HG02981 (cell line): ENCODE measurements around the gene DMRT2.

Source experiments
- ATAC-seq: cut with Tn5 transposase; IDR thresholded peaks from one replicate; pipeline ENCODE4 v1.9.1; 2021; ENCODE audit warnings: mild to moderate bottlenecking, moderate library complexity; ENCODE audit not compliant: unreplicated experiment

The DMRT2 gene

DNA sequence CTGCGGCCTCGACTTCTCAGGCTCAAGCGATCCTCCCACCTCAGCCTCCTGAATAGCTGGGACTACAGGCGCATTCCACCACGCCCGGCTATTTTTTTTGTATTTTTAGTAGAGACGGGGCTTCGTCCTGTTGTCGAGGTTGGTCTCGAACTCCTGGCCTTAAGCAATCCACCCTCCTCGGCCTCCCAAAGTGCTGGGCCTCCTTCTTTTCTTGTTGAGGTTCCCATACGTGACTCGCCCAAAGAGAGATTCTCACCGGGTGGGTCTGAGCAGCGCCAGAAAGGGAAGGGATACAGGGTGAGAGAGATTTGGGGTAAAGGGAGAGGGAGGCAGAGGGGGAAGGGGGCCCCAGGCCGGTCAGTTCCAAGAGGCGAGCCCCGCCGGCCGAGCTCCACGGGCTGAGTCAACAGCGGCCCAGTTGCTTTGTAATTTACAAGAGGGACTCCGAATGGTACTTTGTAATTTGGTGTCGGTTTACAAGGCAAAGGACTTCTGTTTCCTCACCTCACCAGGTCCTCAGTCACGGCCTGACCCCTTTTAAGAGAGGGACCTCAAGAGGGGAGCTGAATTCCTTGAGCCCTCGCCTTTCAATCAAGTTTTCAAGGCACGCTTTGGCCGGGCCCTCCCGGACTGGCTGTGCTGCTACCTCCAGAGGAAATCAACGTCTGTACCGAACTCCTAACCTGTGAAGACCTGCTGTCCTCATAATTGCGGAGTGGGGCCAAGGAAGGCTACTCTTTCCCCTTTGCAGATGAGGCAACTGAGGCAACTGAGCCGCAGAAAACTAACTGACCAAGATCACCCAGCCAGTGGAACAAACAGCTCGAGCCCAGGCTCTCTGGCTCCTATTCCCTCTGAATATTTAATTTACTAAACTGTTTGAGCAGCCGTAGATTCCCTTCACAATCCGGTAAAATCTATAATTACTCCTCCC, 3.3 kb upstream of the DMRT2 start:
- no peak for ATAC-seq

DNA sequence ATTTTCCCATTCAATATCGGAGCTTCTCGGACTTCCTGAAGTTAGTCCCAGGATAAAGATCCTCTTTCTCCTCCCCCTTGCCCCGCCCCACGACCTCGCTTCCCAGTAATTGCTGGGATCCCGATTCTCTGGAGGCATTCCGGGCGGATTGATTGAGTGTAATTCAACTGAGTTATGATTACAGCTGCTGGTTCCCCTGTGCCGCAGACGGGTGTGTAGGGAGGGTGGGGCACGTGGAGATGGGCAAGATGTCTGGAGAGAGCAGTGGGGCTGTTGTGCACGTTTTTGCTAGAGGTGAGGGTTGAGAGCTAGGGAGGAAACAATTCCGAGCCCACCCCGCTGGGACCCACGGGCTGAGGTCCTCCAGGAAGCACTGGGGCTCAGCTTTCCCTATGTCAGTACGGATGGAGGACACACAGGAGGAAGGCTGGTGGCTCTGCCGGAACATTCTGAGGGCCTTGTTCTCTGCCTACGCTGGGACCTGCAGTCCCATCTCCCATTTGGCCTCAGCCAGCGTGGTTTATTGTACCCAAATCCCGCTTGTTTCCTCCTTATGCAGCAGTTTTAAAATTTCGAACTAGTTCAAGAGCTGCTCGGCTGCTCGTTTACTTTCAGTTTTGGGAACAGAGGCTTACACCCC, 2.4 kb upstream of the DMRT2 start:
- no peak for ATAC-seq

DNA sequence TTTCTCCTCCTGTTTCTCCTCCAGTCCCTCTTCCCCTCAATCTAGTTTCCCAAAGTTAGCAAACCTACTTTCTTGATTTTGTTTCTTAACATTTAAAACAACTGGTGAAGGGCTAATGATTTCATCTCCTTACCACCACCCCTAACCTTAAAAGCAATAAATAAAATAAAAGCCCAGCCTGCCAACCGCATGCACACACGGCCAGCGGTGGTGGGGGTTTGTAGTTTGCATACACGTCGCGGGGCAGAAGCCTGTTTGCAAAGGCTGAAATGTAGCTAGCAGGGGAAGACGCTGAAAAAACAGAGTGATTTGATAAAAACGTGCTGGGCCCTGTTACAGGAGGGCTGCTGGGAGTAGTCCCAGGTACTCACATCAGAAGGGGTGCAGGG, 1.9 kb upstream of the DMRT2 start:
- no peak for ATAC-seq

DNA sequence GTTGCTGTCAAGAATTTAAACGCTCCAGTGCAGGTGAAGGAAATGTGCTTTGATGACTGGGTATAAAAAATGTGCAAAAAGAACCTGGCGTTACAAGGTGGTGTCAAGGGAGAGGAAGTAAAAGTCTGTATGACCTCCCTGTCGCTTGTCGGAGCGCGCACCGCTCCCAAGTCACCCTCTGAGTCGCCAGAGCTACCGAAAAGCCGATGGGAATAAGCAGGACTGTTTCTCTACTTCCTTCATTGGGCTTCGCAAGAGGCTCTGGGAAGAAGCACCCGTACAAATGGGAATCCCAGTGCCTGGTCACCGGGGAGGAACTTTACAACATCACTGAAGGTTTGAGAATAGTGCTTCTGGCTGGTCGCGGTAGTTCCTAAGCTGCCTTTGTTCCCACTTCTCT, 1.3 kb upstream of the DMRT2 start:
- no peak for ATAC-seq

DNA sequence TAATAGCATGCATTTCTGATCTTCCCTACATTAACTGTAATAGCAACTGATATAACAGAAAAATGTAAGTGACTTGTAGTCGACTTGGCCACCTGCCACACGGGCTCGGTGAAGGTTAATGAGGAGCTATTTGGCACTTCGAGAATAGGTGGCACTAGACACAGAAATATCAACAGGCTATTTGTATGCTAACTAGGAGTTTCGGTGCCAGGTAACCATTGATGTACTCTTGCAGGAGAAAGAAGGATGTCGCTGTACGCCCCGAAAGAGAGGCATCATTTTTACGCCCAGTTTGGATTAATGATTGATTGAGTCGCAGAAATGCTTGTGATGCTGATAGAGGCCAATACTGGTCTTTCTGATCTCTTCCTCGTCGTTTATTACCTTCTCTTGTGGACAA, 516 bp upstream of the DMRT2 start:
- ATAC-seq = no peak

DNA sequence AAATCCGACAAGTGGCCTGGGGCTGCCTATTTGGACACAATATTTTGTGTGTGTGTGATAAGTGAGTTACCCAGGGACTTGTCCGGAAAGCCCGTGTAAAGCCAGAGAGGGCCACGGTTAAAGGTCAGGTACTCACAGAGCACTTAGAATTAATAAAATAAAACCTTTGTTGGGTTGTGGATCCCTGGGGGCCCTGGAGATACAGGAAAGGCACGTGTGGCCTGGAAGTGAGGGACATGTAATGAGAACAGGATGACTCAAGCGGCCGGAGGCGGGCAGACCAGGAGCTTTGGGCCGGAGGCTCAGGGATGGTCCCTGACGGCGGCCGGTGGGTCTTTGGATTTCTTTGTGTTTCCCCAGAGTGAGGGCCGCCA, 1.0 kb downstream of the DMRT2 start:
- no peak for ATAC-seq

DNA sequence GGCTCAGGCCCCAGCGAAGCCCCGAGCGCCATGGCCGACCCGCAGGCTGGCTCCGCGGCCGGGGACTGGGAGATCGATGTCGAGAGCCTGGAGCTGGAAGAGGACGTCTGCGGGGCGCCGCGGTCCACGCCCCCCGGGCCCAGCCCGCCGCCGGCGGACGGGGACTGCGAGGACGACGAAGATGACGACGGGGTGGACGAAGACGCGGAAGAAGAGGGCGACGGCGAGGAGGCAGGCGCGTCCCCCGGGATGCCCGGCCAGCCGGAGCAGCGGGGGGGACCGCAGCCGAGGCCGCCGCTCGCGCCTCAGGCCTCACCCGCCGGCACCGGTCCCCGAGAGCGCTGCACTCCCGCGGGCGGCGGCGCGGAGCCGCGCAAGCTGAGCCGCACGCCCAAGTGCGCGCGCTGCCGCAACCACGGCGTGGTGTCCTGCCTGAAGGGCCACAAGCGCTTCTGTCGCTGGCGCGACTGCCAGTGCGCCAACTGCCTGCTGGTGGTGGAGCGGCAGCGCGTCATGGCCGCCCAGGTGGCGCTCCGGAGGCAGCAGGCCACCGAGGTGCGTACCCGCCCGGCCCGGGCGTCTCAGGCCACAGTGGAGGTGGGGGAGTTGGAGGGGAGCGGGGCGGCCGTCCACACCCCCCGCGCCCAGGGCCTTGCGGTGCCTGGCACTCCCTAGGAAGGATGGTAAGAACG, 1.6 kb downstream of the DMRT2 start:
- ATAC-seq = no peak

DNA sequence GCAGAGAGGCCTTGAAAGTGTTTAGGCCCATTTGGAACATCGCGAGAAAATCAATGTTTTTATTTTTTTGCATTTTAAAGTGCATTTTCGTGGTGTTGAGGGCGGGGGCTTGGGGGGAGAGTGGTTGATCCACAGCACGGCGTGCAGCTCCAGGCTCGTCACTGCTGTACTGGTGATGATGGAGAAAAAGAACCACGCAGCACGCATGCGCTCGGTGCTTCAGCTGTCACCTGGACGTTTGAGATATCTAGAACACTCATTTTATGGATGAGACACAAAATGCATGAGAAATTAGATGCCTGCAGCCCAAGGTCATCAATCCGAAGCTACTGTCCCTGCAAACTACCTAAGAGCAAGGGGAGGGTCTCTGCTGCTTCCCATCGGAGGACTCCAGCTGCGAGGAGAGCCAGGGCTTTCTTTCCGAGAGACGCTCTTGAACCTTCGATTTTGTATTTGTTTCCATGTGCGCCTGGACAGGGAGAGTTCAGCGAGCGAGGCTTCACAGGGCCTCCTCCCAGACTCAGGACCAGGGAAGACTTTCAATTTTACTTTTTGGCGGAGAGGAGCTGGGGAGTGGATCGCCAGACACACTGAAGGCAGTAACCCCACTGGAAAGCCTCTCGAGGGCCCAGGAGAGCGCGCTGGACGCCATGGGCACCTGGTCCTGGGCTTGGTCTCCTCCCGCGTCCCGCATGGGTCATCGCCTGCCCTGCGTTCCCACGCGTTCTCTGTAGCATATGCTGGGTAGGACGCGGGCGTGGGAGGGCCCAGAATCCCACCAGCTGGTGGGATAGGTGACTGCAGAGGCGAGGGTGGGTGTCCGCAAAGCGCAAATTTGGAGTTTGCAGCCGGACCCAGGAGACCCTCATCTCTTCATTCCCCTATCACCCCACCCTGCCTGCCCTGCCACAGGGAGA, 2.5 kb downstream of the DMRT2 start:
- no peak for ATAC-seq

DNA sequence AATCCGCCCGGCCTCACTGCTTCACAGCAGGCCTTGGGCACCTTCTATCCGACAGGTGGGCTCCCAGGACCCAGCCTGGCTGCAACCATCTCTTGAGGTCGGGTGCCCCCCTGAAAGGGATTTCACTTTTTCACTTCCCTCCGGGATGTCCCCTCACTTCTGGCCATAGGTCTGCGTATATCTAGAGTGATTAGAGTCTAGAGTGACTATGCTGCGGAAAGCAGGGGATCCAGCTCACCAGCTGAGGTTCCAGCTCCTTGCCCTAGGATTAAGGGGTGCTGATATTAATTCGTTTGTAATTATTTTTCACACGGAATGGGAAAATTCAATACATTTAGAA, 3.1 kb downstream of the DMRT2 start:
- no peak for ATAC-seq

DNA sequence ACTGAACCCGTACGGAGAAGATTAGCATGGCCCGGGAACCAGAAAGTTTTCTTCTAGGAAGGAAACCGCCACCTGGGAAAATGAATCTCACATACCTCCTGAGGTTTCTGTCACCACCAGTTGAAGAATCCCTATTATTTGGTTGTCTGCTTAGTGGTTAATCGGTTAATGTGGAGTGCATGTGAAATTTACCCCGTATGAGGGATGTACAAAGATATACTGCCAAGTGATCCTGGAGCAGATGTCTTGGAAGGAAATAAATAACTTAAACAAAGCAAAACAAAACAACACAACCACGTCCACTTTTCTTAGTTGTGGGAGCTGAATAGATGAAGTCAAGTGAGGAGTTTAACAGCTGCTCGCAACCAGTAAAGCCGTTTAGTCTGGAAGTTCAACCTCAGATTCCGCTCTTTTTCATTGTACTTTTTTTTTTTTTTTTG, 3.8 kb downstream of the DMRT2 start:
- no peak for ATAC-seq

DNA sequence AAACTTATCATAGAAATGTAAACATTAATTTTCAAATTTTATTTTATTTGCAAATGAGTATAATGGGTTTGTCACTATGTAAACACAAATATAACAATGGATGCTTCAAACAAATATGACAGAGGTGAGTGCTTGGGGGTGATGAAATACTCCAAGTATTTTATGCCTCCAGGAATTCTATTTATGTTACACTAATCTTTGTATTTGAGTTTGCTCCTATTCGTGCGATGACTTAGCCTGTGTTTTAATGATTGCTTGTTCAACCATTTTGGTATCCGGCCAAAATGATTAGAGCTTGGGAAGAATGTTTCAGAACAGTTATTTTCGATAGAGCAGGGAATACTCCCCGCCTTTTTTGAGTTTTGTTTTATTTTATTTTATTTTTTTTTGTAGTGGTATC, 5.0 kb downstream of the DMRT2 start:
- ATAC-seq = no peak

DNA sequence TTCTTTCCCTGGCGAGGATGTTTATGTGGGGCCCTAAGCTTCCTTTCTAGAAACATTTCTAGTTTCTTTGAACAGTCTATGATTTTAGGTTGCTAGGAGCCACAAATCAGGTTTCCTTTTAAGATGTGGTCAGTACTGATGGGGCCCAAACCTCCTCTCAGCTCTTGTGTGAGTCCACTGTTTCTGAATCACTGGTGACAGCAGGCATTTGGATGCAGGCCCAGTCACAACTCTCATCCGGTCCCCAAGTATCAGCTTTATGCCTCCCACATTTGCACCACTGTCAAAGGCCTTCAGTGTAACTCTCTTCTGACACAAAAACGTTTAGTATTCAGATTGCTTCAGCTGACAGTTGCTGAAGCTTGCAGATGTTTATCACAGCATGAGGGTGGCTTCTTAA, 7.8 kb downstream of the DMRT2 start:
- no peak for ATAC-seq

DNA sequence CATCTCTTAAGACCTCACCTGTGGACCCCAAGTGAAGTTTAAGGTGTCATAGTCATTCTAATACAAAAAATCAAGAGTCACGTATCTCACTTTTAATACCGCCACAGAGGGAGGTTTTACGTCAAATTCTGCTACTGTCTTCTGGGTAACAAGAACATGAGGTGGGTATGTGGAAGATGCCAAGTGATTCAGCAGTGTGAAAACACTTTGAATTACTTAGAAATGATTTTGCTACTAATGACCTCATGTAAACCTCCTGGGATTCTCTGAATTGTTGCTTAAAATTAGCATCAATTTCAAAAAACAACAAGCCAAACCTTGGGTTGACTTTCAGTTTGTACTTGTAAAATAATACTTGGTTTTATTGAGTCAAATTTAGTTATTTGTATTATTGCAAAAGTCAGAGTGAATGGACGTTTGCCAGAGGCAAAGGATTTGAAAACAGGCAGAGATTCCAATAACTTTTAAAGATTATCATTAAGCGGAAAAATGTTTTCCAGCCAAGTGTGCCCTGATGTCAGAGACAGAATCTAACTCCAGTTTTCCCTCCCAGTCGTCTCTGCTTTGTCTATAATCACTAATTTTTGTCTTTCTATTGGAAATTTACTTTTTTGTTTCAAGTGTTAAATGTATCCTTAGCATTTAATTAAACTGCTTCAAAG, 8.8 kb downstream of the DMRT2 start:
- no peak for ATAC-seq

DNA sequence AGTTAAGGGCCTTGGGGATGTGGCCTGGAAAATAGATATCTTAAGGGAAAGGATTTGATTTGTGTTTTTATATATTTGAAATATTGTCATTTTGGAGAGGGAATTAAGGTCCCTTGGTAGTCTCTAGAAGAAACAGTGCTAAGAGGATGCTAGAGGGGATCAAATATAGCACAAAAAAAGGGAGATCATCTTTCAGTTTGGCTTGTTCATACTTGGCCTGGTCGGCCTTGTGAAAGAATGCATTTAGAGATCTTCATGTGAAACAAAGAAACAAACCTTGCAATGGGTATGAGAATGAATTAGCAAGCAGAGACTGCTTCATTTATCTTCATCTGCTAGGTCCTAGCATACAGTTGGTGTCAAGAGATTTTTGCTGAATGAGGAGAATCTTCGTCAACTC, 15.0 kb downstream of the DMRT2 start:
- ATAC-seq = no peak

DNA sequence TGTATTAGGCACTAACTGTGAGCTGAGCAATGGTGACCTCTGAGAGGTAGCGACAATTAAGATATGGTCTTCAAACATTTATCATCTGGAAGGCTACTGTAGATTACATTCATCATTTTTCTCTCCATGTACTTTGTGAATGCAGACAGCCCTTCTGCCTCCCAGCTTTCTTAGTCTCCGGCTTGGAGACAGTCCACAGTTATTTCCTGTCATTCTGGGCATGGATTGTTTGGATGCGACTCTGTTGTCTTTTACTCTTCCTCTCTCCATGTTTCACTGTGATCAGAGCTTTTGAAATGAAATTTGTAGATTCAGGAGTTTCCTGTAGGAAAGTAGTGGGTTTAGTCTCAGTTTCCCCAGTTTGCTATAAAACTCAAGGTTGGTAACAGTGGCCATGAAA, 20.5 kb downstream of the DMRT2 start:
- ATAC-seq = no peak

DNA sequence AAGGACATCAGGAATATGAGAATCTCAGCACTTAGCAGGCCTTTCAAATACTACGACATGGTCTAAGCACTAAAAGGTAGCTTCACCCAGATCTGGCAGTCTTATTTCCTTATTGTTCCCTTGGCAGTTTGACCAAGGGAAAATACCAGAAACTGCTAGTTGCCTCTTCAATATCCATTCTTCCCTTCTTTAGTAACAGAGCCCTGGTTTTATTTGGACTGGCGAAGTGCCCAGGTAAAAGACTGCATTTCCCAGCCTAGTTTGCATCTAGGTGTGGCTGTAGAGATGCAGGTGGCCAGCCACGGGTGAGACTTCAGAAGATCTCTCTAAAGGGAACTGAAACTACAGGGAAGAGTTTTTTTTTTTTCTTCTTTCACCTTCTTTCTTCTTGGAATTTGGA, 21.6 kb downstream of the DMRT2 start:
- ATAC-seq = no peak

DNA sequence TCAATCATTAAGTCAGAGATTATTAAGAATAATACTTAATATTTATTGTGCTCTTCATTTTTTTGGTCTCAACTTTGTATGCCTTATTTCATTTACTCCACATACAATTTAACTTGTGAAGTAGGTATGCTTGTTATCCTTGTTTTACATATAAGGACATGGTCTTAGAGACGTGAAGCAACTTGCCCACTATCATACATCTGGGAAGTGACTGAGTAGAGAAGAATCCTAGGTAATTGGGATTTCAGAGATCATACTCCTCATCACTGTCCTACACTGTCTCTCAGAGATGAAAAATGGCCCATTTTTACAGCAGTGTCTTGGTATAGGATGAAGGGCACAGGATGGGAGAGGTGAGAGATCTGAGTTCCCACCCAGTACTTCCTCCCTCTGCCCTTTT, 23.3 kb downstream of the DMRT2 start:
- no peak for ATAC-seq

DNA sequence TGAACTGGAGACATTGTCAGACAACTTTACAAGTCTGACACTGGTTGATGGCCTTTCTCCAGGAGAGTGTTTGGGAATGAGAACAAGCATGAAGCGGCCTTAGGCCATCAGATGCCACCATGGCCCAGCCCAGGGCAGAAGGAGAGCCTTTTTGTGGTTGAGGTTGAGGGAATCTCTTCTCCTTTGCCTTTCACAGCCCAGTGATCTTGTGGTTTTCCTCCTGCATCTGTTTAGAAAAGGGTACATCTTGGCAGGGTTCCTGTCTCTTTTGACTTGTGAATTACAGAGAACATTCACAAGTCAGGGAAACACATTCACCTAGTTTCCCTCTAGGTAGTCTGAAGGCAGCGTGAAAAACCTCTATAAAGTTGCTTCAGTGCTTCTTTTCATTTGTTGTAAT, 27.5 kb downstream of the DMRT2 start:
- no peak for ATAC-seq

DNA sequence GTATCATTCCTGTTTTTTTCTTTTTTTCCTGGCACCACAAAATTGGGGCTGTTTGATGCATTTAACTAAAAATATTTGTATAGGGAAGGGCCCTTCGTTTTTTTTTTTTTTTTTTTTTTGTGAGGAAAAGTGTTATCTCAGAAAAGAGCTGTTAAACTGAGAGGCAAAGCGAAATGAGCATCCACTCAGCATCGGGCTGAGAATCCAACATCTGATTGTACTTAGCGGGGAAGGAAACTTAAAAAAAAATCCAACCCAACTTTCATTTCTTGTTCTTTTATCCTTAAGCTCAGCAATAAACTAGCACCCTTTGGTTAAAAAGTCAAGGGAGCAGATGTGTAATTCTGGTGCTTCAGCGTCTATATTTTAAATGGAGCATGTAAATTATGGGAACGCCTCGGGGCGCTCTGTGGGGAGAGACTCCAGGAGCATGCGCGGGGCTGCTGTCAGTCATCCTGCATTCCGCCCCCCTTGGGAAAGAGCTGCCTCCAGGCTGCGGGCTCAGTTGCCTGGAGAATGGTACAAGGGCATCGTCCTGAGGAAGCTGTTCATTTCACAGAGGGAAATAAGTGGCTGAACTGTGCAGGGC, 33.3 kb downstream of the DMRT2 start:
- ATAC-seq = no peak

DNA sequence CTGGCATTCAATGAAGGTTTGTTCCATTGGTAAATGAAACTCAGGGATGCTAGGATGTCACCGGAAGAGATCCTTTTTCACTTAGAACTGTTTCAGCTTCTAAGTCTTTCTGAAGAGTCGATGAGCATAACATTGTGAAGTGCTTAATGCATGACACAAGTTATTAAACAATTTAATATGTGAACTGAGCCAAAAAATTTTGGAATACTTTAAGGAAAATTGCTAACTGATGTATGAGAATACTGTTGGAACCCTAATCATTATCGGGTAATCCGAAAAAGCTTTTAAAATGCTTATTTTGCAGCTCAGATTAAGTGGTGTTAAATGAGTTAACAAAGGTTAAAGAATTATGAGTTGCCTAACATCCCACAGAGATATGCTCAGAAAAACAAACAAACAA, 34.9 kb downstream of the DMRT2 start:
- ATAC-seq = no peak
